Endothelial cell of umbilical vein (primary cell): ENCODE data around the gene SPAM1.

ENCODE experiments used
- EZH2 ChIP-seq: IDR thresholded peaks from 2 replicates; pipeline ENCODE4 v1.6.1; 2012; ENCODE audit warnings: borderline replicate concordance, low read depth, mild to moderate bottlenecking, moderate library complexity, low read length, inconsistent platforms; ENCODE audit not compliant: severe bottlenecking
- FOS ChIP-seq: IDR thresholded peaks from 2 replicates; pipeline ENCODE4 v1.6.1; 2011; ENCODE audit warnings: mild to moderate bottlenecking, low read length, moderate library complexity, borderline replicate concordance; ENCODE audit not compliant: insufficient read depth
- GATA2 ChIP-seq: IDR thresholded peaks from 2 replicates; pipeline ENCODE4 v1.7.0; 2011; ENCODE audit warnings: low read depth, mild to moderate bottlenecking, moderate library complexity, mixed read lengths, low read length; ENCODE audit not compliant: insufficient read length, insufficient read depth
- JUN ChIP-seq: IDR thresholded peaks from 2 replicates; pipeline ENCODE4 v1.6.1; 2011; ENCODE audit warnings: borderline replicate concordance, low read depth; ENCODE audit not compliant: insufficient read length, insufficient read depth
- MYC ChIP-seq: IDR thresholded peaks from one replicate; pipeline ENCODE4 v1.6.1; 2011; ENCODE audit warnings: mild to moderate bottlenecking, low read depth, low read length
- POLR2A ChIP-seq: IDR thresholded peaks from 2 replicates; pipeline ENCODE4 v1.6.1; 2012; ENCODE audit warnings: low read depth, mild to moderate bottlenecking, control low read depth, low read length
- POLR2AphosphoS5 ChIP-seq: IDR thresholded peaks from 2 replicates; pipeline ENCODE4 v1.6.1; 2012; ENCODE audit warnings: low read depth, mild to moderate bottlenecking, control low read depth, low read length, moderate library complexity; ENCODE audit not compliant: insufficient read depth
- TF ChIP-seq, protein P1 (sequence below), 2 donors: IDR thresholded peaks; 1 replicate in 1 of 2; 2 replicates in 1 of 2; pipeline ENCODE4 v1.5.1; 2011; ENCODE audit warnings: low read length in 2 of 2, mild to moderate bottlenecking in 2 of 2, moderate library complexity in 2 of 2, control low read depth in 1 of 2, inconsistent platforms in 1 of 2, low read depth in 1 of 2; ENCODE audit not compliant: insufficient read depth in 1 of 2; ENCODE audit errors: extremely low read depth in 1 of 2
- TF ChIP-seq, protein P2 (sequence below): IDR thresholded peaks from 2 replicates; pipeline ENCODE4 v1.6.1; 2011; ENCODE audit not compliant: insufficient read depth, insufficient read length

DNA sequence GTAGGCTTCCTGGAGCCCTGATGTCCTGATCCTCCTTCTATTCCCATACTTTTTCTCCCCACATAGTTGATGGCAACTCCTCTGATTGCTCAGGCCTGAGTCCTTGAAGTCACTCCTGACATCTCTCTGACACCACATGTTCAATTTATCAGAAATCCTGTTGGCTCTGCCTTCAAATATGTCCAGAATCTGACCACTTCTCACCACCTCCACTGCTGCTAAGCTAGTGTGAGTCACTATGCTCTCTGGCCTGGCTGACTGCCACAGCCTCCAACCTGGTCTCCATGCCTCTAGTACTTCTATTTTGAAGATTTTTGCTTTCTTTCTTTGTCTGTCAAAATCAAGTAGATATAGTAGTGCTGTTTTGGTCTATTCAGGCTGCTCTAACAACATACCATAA is 54.8 kb downstream of the SPAM1 start:
- TF ChIP-seq EZH2 (no peak), FOS (no peak), POLR2A (no peak), JUN (no peak), POLR2AphosphoS5 (no peak), MYC (no peak), GATA2 (no peak)
- TF ChIP-seq, protein P1, sequence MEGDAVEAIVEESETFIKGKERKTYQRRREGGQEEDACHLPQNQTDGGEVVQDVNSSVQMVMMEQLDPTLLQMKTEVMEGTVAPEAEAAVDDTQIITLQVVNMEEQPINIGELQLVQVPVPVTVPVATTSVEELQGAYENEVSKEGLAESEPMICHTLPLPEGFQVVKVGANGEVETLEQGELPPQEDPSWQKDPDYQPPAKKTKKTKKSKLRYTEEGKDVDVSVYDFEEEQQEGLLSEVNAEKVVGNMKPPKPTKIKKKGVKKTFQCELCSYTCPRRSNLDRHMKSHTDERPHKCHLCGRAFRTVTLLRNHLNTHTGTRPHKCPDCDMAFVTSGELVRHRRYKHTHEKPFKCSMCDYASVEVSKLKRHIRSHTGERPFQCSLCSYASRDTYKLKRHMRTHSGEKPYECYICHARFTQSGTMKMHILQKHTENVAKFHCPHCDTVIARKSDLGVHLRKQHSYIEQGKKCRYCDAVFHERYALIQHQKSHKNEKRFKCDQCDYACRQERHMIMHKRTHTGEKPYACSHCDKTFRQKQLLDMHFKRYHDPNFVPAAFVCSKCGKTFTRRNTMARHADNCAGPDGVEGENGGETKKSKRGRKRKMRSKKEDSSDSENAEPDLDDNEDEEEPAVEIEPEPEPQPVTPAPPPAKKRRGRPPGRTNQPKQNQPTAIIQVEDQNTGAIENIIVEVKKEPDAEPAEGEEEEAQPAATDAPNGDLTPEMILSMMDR (IDR thresholded peaks at IDR 0.05; ENCODE audit: extremely low read depth in 1 of 2, insufficient read depth in 1 of 2, low read depth in 1 of 2, low read length in 2 of 2), result no peak
- TF ChIP-seq, protein P2, sequence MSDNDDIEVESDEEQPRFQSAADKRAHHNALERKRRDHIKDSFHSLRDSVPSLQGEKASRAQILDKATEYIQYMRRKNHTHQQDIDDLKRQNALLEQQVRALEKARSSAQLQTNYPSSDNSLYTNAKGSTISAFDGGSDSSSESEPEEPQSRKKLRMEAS, result no peak
